CD14-positive monocyte (primary cell): Measurements from ENCODE around the gene PLAU. TPM values are rescaled to one million over a fixed set of nuclear protein-coding genes. Genes with fewer than 3 reads are reported as not detected.

Source experiments
- DNase-seq, 3 donors: peaks; one replicate each; pipeline ENCODE4 v3.0.0-alpha.2; 2011 to 2022
- H2AFZ ChIP-seq: 2 replicates; pipeline ENCODE4 v1.6.0; 2012; ENCODE audit warnings: mild to moderate bottlenecking, low read depth, low read length, inconsistent platforms; ENCODE audit not compliant: insufficient read depth, poor library complexity, severe bottlenecking
- H3K27ac ChIP-seq, 2 donors: 1 replicate in 1 of 2; 2 replicates in 1 of 2; pipeline ENCODE4 v1.5.1; 2012 to 2013; ENCODE audit warnings: low read length in 2 of 2, control low read depth in 1 of 2, inconsistent platforms in 1 of 2, low read depth in 1 of 2, mild to moderate bottlenecking in 1 of 2
- H3K27me3 ChIP-seq, 2 donors: one replicate each; pipeline versions ENCODE4 v1.6.0 to v1.6.1; 2011 to 2013; ENCODE audit warnings: low read length in 2 of 2; ENCODE audit not compliant: control insufficient read depth in 2 of 2, insufficient read depth in 2 of 2
- H3K36me3 ChIP-seq, 2 donors: replicated peaks in 1 of 2; 1 replicate in 1 of 2; 2 replicates in 1 of 2; pipeline versions ENCODE4 v1.5.1 to v1.6.1; 2012 to 2013; ENCODE audit warnings: low read length in 2 of 2, control low read depth in 1 of 2, inconsistent platforms in 1 of 2, mild to moderate bottlenecking in 1 of 2; ENCODE audit not compliant: insufficient read depth in 2 of 2, control insufficient read depth in 1 of 2
- H3K4me1 ChIP-seq, 2 donors: 1 replicate in 1 of 2; 2 replicates in 1 of 2; pipeline versions ENCODE4 v1.5.1 to v1.6.1; 2012 to 2013; ENCODE audit warnings: low read length in 2 of 2, control low read depth in 1 of 2, inconsistent platforms in 1 of 2, mild to moderate bottlenecking in 1 of 2, moderate library complexity in 1 of 2; ENCODE audit not compliant: insufficient read depth in 2 of 2, control insufficient read depth in 1 of 2
- H3K4me2 ChIP-seq: replicated peaks from 2 replicates; pipeline ENCODE3; 2012; ENCODE audit warnings: low read length, moderate library complexity, mild to moderate bottlenecking; ENCODE audit not compliant: poor library complexity, severe bottlenecking; ENCODE audit errors: extremely low read depth
- H3K4me3 ChIP-seq, 3 experiments: fragments of 200-600 bp in 1 of 3; sonication (generic) in 1 of 3; replicated peaks in 1 of 3; 1 replicate in 2 of 3; 2 replicates in 1 of 3; pipeline ENCODE4 v1.5.1; 2011 to 2013; ENCODE audit warnings: low read length in 3 of 3, mild to moderate bottlenecking in 3 of 3, control low read depth in 2 of 3, low read depth in 2 of 3, inconsistent platforms in 1 of 3, moderate library complexity in 1 of 3
- H3K79me2 ChIP-seq: 2 replicates; pipeline ENCODE4 v1.6.0; 2012; ENCODE audit warnings: mild to moderate bottlenecking, control low read depth, inconsistent platforms, low read length, moderate library complexity; ENCODE audit not compliant: insufficient read depth
- H3K9ac ChIP-seq: 2 replicates; pipeline ENCODE4 v1.6.0; 2017; ENCODE audit warnings: low read length, mild to moderate bottlenecking; ENCODE audit not compliant: insufficient read depth, poor library complexity, severe bottlenecking
- H3K9me3 ChIP-seq, 2 donors: replicated peaks in 1 of 2; 1 replicate in 1 of 2; 2 replicates in 1 of 2; pipeline versions ENCODE4 v1.5.1 to v1.6.1; 2012 to 2013; ENCODE audit warnings: low read length in 2 of 2, control low read depth in 1 of 2; ENCODE audit not compliant: control insufficient read depth in 1 of 2, insufficient read depth in 1 of 2
- H4K20me1 ChIP-seq: 2 replicates; pipeline ENCODE4 v1.6.0; 2012; ENCODE audit warnings: mild to moderate bottlenecking, low read length, control low read depth, moderate library complexity; ENCODE audit not compliant: insufficient read depth
- H3K27ac Mint-ChIP-seq, 7 donors: one replicate each; pipeline ENCODE4 v1.8.0; 2020; ENCODE audit warnings: mild to moderate bottlenecking in 7 of 7, mixed read lengths in 7 of 7, moderate library complexity in 6 of 7, inconsistent platforms in 2 of 7
- H3K27me3 Mint-ChIP-seq, 3 donors: one replicate each; pipeline ENCODE4 v1.8.0; 2021 to 2022; ENCODE audit warnings: low read depth in 3 of 3, mild to moderate bottlenecking in 3 of 3, mixed read lengths in 3 of 3, moderate library complexity in 3 of 3, inconsistent platforms in 1 of 3
- H3K36me3 Mint-ChIP-seq, 2 donors: one replicate each; pipeline ENCODE4 v1.8.0; 2020; ENCODE audit warnings: mixed read lengths in 2 of 2, inconsistent platforms in 1 of 2, mild to moderate bottlenecking in 1 of 2
- H3K4me1 Mint-ChIP-seq: one replicate; pipeline ENCODE4 v1.8.0; 2020; ENCODE audit warnings: mild to moderate bottlenecking, mixed read lengths
- H3K4me3 Mint-ChIP-seq, 2 donors: one replicate each; pipeline ENCODE4 v1.8.0; 2020; ENCODE audit warnings: mild to moderate bottlenecking in 2 of 2, mixed read lengths in 2 of 2, moderate library complexity in 1 of 2
- H3K9me3 Mint-ChIP-seq, 7 donors: one replicate each; pipeline ENCODE4 v1.8.0; 2020 to 2022; ENCODE audit warnings: mixed read lengths in 7 of 7, mild to moderate bottlenecking in 6 of 7, moderate library complexity in 6 of 7, inconsistent platforms in 2 of 7
- CTCF ChIP-seq: fragments of 200-600 bp; IDR thresholded peaks from one replicate; pipeline ENCODE4 v1.8.0; 2022; ENCODE audit warnings: antibody characterized with exemption, mild to moderate bottlenecking
- WGBS: methylation state at CpG from one replicate; pipeline ENCODE4 v1.1.5; 2013; ENCODE audit warnings: missing lambda C conversion rate; ENCODE audit not compliant: insufficient coverage; 5-methylcytosine and 5-hydroxymethylcytosine counted together
- intact Hi-C, 2 donors: fragments of 100-400 bp; cut with micrococcal nuclease; formaldehyde crosslinking; loops; one replicate each; pipeline versions ENCODE4 v1.15.0 to v1.15.1; 2023
- polyA plus RNA-seq, 3 donors: library from polyadenylated mRNA; depleted of rRNA in 1 of 3; unstranded in 2 of 3; stranded (reverse) in 1 of 3; fragments of 300-500 nt in 2 of 3; fragments of >200 nt in 1 of 3; fragmentation: Illumina TruSeq in 2 of 3; gene quantifications; 1 replicate in 2 of 3; 2 replicates in 1 of 3; pipeline ENCODE4 v1.2.3, GENCODE V29; 2012 to 2021

The PLAU gene
- polyA plus RNA-seq, 3 donors = 0.16 to 1.5 (median 0.43) TPM

- Mint-ChIP-seq H3K4me1 (peaks cover 65% of the 10 kb centered on the region), H3K36me3 (peaks cover 41 to 61% of the 10 kb centered on the region in 2 donors), H3K4me3 (no peak overlapping the region), H3K27me3 (peaks cover 0 to 3% (median 1%) of the 10 kb centered on the region in 3 donors), H3K27ac (peak overlapping the region in 1 of 7 donors; percentile 25), H3K9me3 (no peaks in the 10 kb centered on the region)
- no peak overlapping the region for H2AFZ ChIP-seq
- H3K4me3 ChIP-seq = no peak overlapping the region
- H3K36me3 ChIP-seq = peaks cover 20 to 46% of the 10 kb centered on the region in 2 donors
- H3K4me2 ChIP-seq = no peak overlapping the region
- no peak overlapping the region for H3K27ac ChIP-seq
- no peaks in the 10 kb centered on the region for H3K9me3 ChIP-seq
- 96% methylated on average over 4 of the region's 8 CpGs for WGBS
- TF ChIP-seq CTCF = no peak
- DNase-seq = no peak
- no peak overlapping the region for H3K9ac ChIP-seq
- intact Hi-C loops = no loop called here
- H3K4me1 ChIP-seq = peaks cover 43 to 60% of the 10 kb centered on the region in 2 donors
- no peaks in the 10 kb centered on the region for H3K27me3 ChIP-seq
- peaks cover 68% of the 10 kb centered on the region for H3K79me2 ChIP-seq
- H4K20me1 ChIP-seq = peaks cover 39% of the 10 kb centered on the region
Measured at GRCh38 chr10:73871295-73872189, 39.4 kb upstream of the PLAU start.

- Histone ChIP-seq H3K4me2 (peak overlapping the region; percentile 72), H3K27me3 (no peaks in the 10 kb centered on the region), H3K9ac (no peak overlapping the region), H3K27ac (no peak overlapping the region), H3K36me3 (peaks cover 20 to 46% of the 10 kb centered on the region in 2 donors), H3K79me2 (peaks cover 66% of the 10 kb centered on the region), H4K20me1 (peaks cover 39% of the 10 kb centered on the region), H3K9me3 (no peaks in the 10 kb centered on the region), H2AFZ (no peak overlapping the region), H3K4me3 (peak overlapping the region in 1 of 3 experiments; percentile 66), H3K4me1 (peaks cover 36 to 53% of the 10 kb centered on the region in 2 donors)
- Mint-ChIP-seq H3K9me3 (no peaks in the 10 kb centered on the region), H3K27me3 (peaks cover 0 to 3% (median 1%) of the 10 kb centered on the region in 3 donors), H3K4me1 (peaks cover 61% of the 10 kb centered on the region), H3K36me3 (peaks cover 41 to 54% of the 10 kb centered on the region in 2 donors), H3K27ac (peak overlapping the region in 1 of 7 donors; percentile 25), H3K4me3 (no peak overlapping the region)
- no peak for TF ChIP-seq CTCF
- WGBS = 100% methylated on average over 3 of the region's 5 CpGs
- no peak for DNase-seq
- intact Hi-C loops = no loop called here
Measured at GRCh38 chr10:73872190-73872710, 38.7 kb upstream of the PLAU start.
